Muscle layer of duodenum (tissue), 2 donors: ENCODE measurements around the gene PPP2R2D.

Experiments used
- H3K27ac ChIP-seq: one replicate; pipeline ENCODE4 v1.7.0; 2013; ENCODE audit warnings: mild to moderate bottlenecking, low read length
- H3K27me3 ChIP-seq: one replicate; pipeline ENCODE4 v1.7.0; 2013; ENCODE audit warnings: low read depth, mild to moderate bottlenecking, control low read depth, low read length
- H3K36me3 ChIP-seq, 2 donors: one replicate each; pipeline ENCODE4 v1.7.0; 2013; ENCODE audit warnings: low read length in 2 of 2, control low read depth in 1 of 2, mild to moderate bottlenecking in 1 of 2; ENCODE audit not compliant: insufficient read depth in 2 of 2, control insufficient read depth in 1 of 2
- H3K4me1 ChIP-seq, 2 donors: one replicate each; pipeline ENCODE4 v1.7.0; 2013; ENCODE audit warnings: low read length in 2 of 2, mild to moderate bottlenecking in 2 of 2, control low read depth in 1 of 2, moderate library complexity in 1 of 2; ENCODE audit not compliant: insufficient read depth in 2 of 2, control insufficient read depth in 1 of 2
- H3K4me3 ChIP-seq, 2 donors: one replicate each; pipeline ENCODE4 v1.7.0; 2013; ENCODE audit warnings: low read length in 2 of 2, low read depth in 1 of 2, mild to moderate bottlenecking in 1 of 2
- H3K9me3 ChIP-seq, 2 donors: one replicate each; pipeline ENCODE4 v1.7.0; 2013; ENCODE audit warnings: low read length in 2 of 2, control low read depth in 1 of 2, mild to moderate bottlenecking in 1 of 2; ENCODE audit not compliant: control insufficient read depth in 1 of 2
- donor health status: healthy.

The PPP2R2D gene

GRCh38 chr10:131902211-131902610 is 1.4 kb downstream of the PPP2R2D start:
- H3K36me3 ChIP-seq, result peaks cover 7 to 9% of the 10 kb centered on the region in 2 donors
- H3K9me3 ChIP-seq, result no peaks in the 10 kb centered on the region
- H3K27ac ChIP-seq, result peak overlapping the region; percentile 89
- peak overlapping the region; percentile 88 to 89 for H3K4me3 ChIP-seq
- peaks cover 14 to 51% of the 10 kb centered on the region in 2 donors for H3K4me1 ChIP-seq
- peaks cover 7% of the 10 kb centered on the region for H3K27me3 ChIP-seq

- Histone ChIP-seq H3K27ac (no peak overlapping the region), H3K4me1 (peaks cover 14 to 51% of the 10 kb centered on the region in 2 donors), H3K36me3 (peaks cover 7 to 9% of the 10 kb centered on the region in 2 donors), H3K4me3 (no peak overlapping the region), H3K9me3 (no peaks in the 10 kb centered on the region), H3K27me3 (peaks cover 7% of the 10 kb centered on the region)
Measured at GRCh38 chr10:131902691-131903090, 1.9 kb downstream of the PPP2R2D start.

GRCh38 chr10:131905267-131905571 is 4.4 kb downstream of the PPP2R2D start:
- no peak overlapping the region for H3K4me3 ChIP-seq
- no peaks in the 10 kb centered on the region for H3K27me3 ChIP-seq
- no peak overlapping the region for H3K27ac ChIP-seq
- H3K9me3 ChIP-seq, result no peaks in the 10 kb centered on the region
- H3K4me1 ChIP-seq, result peaks cover 14 to 62% of the 10 kb centered on the region in 2 donors
- H3K36me3 ChIP-seq, result peaks cover 7 to 17% of the 10 kb centered on the region in 2 donors

DNA sequence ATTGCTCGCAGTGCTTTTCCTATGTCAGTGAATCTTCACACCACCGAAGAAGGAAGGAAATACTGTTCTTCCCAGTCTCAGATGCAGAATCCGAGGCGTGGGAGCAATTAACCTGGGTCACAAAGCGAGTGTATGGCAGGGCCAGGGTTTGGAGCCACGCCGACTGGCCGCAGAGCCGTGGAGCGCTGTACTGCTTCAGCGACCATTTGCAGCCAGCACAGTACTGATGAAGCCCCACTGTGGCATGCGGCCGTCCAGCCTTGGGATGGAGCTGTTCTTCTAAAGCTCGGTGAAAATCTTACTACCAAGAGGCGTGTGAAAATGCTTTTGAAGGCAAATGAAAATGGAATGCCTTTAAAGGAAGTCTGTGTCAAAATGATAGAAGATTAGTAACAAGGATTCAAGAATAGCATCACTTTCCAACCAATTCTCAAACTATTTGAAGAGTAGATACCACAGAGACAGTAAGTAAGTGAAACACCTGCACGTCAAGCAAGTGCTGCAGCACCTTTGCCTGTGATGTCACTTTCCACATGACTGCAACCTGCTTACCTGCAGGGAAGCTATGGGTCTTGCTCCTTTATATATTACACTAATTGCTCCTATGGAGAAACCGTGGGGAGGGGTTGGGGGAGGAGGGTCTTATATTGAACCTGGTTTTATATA is 4.9 kb downstream of the PPP2R2D start:
- Histone ChIP-seq H3K27ac (no peak overlapping the region), H3K36me3 (peaks cover 7 to 17% of the 10 kb centered on the region in 2 donors), H3K9me3 (no peaks in the 10 kb centered on the region), H3K27me3 (no peaks in the 10 kb centered on the region), H3K4me3 (no peak overlapping the region), H3K4me1 (peaks cover 14 to 67% of the 10 kb centered on the region in 2 donors)

DNA sequence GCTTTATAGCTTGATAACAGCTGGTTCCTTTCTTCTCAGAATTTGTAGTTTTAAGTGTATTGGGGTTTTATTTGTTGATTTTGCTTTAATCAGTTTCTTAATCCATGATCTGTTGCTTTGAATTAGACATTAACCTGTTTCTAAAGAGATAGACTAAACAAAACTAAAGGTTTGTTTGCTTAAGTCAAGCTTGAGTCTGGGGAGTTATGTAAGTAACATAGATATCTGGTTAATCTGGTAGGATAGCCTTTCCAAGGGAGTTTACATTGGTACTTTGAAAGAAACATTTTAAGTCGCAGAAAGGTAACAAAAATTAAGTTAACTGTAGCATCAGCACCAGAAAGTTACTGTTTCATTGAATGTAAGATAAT is 5.4 kb downstream of the PPP2R2D start:
- Histone ChIP-seq H3K36me3 (peaks cover 7 to 17% of the 10 kb centered on the region in 2 donors), H3K4me1 (peaks cover 14 to 68% of the 10 kb centered on the region in 2 donors), H3K27me3 (no peaks in the 10 kb centered on the region), H3K9me3 (no peaks in the 10 kb centered on the region), H3K4me3 (no peak overlapping the region), H3K27ac (no peak overlapping the region)

- H3K36me3 ChIP-seq, result peaks cover 7 to 23% of the 10 kb centered on the region in 2 donors
- H3K27ac ChIP-seq, result no peak overlapping the region
- no peaks in the 10 kb centered on the region for H3K9me3 ChIP-seq
- H3K27me3 ChIP-seq, result no peaks in the 10 kb centered on the region
- H3K4me1 ChIP-seq, result peaks cover 14 to 58% of the 10 kb centered on the region in 2 donors
- no peak overlapping the region for H3K4me3 ChIP-seq
Measured at GRCh38 chr10:131907679-131908078, 6.9 kb downstream of the PPP2R2D start.

DNA sequence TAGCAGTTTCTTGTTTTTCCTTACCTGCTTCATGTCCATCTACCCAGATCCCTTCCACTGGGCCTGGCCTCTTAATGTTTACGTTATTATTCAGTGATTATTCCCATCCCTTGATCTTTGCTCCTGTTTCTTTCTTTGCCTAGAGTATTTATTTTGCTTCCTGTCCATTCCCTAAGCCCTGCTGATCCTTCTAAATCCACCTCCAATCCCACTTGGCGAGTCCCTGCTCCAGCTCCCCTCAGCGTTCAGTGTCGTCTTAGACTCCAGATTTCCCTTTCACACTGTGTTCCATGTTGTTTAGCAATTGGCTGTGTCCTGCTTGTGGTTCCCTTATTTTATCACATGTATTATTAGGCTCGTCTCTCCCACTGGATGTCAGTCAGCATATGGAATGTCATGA is 7.3 kb downstream of the PPP2R2D start:
- peaks cover 14 to 53% of the 10 kb centered on the region in 2 donors for H3K4me1 ChIP-seq

GRCh38 chr10:131909014-131909808 is 8.4 kb downstream of the PPP2R2D start:
- H3K9me3 ChIP-seq, result no peaks in the 10 kb centered on the region
- peaks cover 7 to 24% of the 10 kb centered on the region in 2 donors for H3K36me3 ChIP-seq
- H3K27me3 ChIP-seq, result no peaks in the 10 kb centered on the region
- no peak overlapping the region for H3K4me3 ChIP-seq
- H3K4me1 ChIP-seq, result peaks cover 14 to 46% of the 10 kb centered on the region in 2 donors
- no peak overlapping the region for H3K27ac ChIP-seq

More for the DNA sequence above, 7.3 kb downstream of the PPP2R2D start:
- no peak overlapping the region for H3K27ac ChIP-seq
- peaks cover 7 to 24% of the 10 kb centered on the region in 2 donors for H3K36me3 ChIP-seq
- H3K4me3 ChIP-seq, result no peak overlapping the region
- no peaks in the 10 kb centered on the region for H3K27me3 ChIP-seq
- H3K9me3 ChIP-seq, result no peaks in the 10 kb centered on the region

DNA sequence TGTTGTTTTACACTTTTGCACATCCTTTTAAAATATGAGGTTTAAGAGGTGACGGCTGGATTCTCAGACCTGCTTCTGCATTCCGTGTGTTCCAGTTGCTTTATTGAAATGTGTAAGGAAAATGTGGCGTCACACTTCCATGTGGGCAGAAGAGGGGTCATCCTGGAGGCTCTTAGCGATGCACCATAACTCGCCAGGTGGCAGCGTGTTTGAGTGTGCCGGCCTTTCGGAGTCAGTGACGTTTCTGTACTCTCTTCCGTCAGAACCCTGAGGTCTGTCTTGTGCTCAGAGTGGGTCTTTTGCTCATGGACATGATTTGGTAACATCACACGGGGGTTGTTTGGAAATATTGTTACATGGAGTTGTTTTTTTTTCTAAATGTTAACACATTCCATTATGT is 9.1 kb downstream of the PPP2R2D start:
- no peak overlapping the region for H3K27ac ChIP-seq
- peaks cover 7 to 24% of the 10 kb centered on the region in 2 donors for H3K36me3 ChIP-seq
- H3K4me1 ChIP-seq, result peaks cover 9 to 40% of the 10 kb centered on the region in 2 donors
- H3K9me3 ChIP-seq, result no peaks in the 10 kb centered on the region
- no peaks in the 10 kb centered on the region for H3K27me3 ChIP-seq
- H3K4me3 ChIP-seq, result no peak overlapping the region

GRCh38 chr10:131910663-131911314 is 10.0 kb downstream of the PPP2R2D start:
- H3K27ac ChIP-seq, result no peak overlapping the region
- no peaks in the 10 kb centered on the region for H3K9me3 ChIP-seq
- peaks cover 3 to 20% of the 10 kb centered on the region in 2 donors for H3K36me3 ChIP-seq
- no peak overlapping the region for H3K4me3 ChIP-seq
- H3K27me3 ChIP-seq, result no peaks in the 10 kb centered on the region
- peaks cover 4 to 31% of the 10 kb centered on the region in 2 donors for H3K4me1 ChIP-seq

- Histone ChIP-seq H3K4me3 (no peak overlapping the region), H3K27ac (no peak overlapping the region), H3K27me3 (no peaks in the 10 kb centered on the region), H3K36me3 (peaks cover 0 to 15% of the 10 kb centered on the region in 2 donors), H3K4me1 (peaks cover 0 to 25% of the 10 kb centered on the region in 2 donors), H3K9me3 (no peaks in the 10 kb centered on the region)
Measured at GRCh38 chr10:131911451-131911850, 10.6 kb downstream of the PPP2R2D start.
